Fibroblast of pulmonary artery (primary cell): Measurements from ENCODE around the gene RAC3.

Source experiments
- DNase-seq: peaks from one replicate; pipeline ENCODE4 v3.0.0-alpha.2; 2010; ENCODE audit warnings: low read depth
- H3K4me3 ChIP-seq: replicated peaks from 2 replicates; pipeline ENCODE4 v1.5.1; 2011; ENCODE audit warnings: low read depth, mild to moderate bottlenecking, control low read depth, low read length, moderate library complexity
- CTCF ChIP-seq: IDR thresholded peaks from 2 replicates; pipeline ENCODE4 v1.5.1; 2011; ENCODE audit warnings: mild to moderate bottlenecking, control low read depth, low read length, inconsistent platforms; ENCODE audit errors: missing control alignments

The RAC3 gene

DNA sequence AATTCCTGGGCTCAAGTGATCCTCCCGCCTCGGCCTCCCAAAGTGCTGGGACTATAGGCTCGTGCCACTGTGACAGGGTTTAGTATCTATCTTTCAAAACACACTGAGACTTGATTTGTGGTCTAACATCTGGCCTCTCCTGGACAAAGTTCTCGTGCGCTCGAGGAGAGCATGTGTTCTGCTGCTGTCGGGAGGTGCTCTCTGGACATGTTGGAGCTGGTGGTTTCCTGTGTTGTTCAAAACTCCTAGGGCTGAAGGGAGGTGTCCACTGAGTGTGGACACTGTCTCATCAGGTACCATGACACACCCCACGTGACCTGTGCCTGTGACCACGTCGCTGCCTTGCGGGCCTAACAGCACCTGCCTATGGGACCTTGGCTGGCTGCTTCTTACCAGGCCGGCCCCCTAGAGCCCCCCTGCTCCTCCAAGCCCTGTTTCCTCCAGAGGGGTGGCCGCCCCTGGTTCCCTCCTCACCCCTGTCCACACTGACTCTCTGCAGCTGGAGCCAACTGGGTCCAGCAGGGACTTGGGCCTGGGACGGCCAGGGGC lies 14.5 kb downstream of the RAC3 start:
- no peak for DNase-seq
- no peak overlapping the region for H3K4me3 ChIP-seq

DNA sequence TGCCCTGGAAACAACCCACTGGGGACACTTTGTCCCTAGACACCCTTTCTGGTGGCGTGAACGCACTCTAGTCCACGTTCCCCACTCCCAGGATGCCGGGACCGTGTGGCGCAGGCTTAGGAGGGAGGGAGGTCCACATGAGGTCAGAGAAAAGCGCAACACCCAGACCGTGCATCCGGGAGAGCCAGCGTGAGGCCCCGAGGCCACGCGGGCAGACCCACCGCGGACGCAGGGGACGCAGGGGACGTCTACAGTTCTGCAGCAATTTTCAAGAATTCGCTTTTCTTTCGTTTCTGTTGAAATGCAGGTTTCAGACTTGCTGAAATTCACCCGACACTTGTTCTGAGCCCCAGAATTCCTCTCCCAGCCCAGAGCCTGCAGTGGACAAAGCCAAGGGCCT lies 15.4 kb downstream of the RAC3 start:
- no peak for DNase-seq
- no peak overlapping the region for H3K4me3 ChIP-seq
- TF ChIP-seq CTCF: no peak

More for the DNA sequence above, 14.5 kb downstream of the RAC3 start:
- no peak for TF ChIP-seq CTCF

GRCh38 chr17:82047379-82047778 lies 15.9 kb downstream of the RAC3 start:
- no peak for DNase-seq
- TF ChIP-seq CTCF: no peak
- H3K4me3 ChIP-seq: no peak overlapping the region

GRCh38 chr17:82047914-82048570 lies 16.6 kb downstream of the RAC3 start:
- DNase-seq: no peak
- TF ChIP-seq CTCF: no peak
- no peak overlapping the region for H3K4me3 ChIP-seq

- no peak for DNase-seq
- H3K4me3 ChIP-seq: no peak overlapping the region
- TF ChIP-seq CTCF: no peak
These were observed 17.1 kb downstream of the RAC3 start for GRCh38 chr17:82048571-82048971.

GRCh38 chr17:82049106-82049505 lies 17.6 kb downstream of the RAC3 start:
- H3K4me3 ChIP-seq: no peak overlapping the region
- no peak for TF ChIP-seq CTCF
- DNase-seq: no peak

- no peak for DNase-seq
- no peak for TF ChIP-seq CTCF
- H3K4me3 ChIP-seq: no peak overlapping the region
These were observed 18.1 kb downstream of the RAC3 start for GRCh38 chr17:82049521-82049971.
